Effector memory CD4-positive, alpha-beta T cell (primary cell): ENCODE results near the gene PTPRF.
"Not testable (repeated sequence)": the region's sequence is repeated elsewhere in the genome, so short reads cannot be mapped to it uniquely, and the experiment has no call there.

Experiments used
- DNase-seq, 3 donors: peaks; one replicate each; pipeline ENCODE4 v3.0.0-alpha.2; 2020
- H3K27ac ChIP-seq: 2 replicates; pipeline ENCODE4 v1.7.0; 2013; ENCODE audit warnings: mild to moderate bottlenecking, low read length, moderate library complexity; ENCODE audit not compliant: insufficient read depth, poor library complexity, severe bottlenecking
- H3K27me3 ChIP-seq: replicated peaks from 2 replicates; pipeline ENCODE4 v1.7.0; 2013; ENCODE audit warnings: mild to moderate bottlenecking, low read length; ENCODE audit not compliant: insufficient read depth, control insufficient read depth, poor library complexity, severe bottlenecking
- H3K36me3 ChIP-seq: 2 replicates; pipeline ENCODE4 v1.7.0; 2013; ENCODE audit warnings: mild to moderate bottlenecking, low read length, moderate library complexity; ENCODE audit not compliant: control insufficient read depth, insufficient read depth
- H3K4me1 ChIP-seq: 2 replicates; pipeline ENCODE4 v1.7.0; 2013; ENCODE audit warnings: low read length, mild to moderate bottlenecking; ENCODE audit not compliant: control insufficient read depth, insufficient read depth, poor library complexity, severe bottlenecking
- H3K4me3 ChIP-seq: 2 replicates; pipeline ENCODE4 v1.7.0; 2013; ENCODE audit warnings: low read length, low read depth, mild to moderate bottlenecking; ENCODE audit not compliant: insufficient read depth, poor library complexity, severe bottlenecking
- H3K9me3 ChIP-seq: 2 replicates; pipeline ENCODE4 v1.7.0; 2013; ENCODE audit warnings: mild to moderate bottlenecking, low read length, moderate library complexity; ENCODE audit not compliant: control insufficient read depth

PTPRF gene

GRCh38 chr1:43542527-43543458 is 12.1 kb downstream of the PTPRF start:
- Histone ChIP-seq H3K27ac (no peak overlapping the region), H3K4me1 (no peaks in the 10 kb centered on the region), H3K27me3 (no peaks in the 10 kb centered on the region), H3K36me3 (no peaks in the 10 kb centered on the region), H3K4me3 (no peak overlapping the region), H3K9me3 (no peaks in the 10 kb centered on the region)
- DNase-seq: no peak

GRCh38 chr1:43543567-43543966 is 12.9 kb downstream of the PTPRF start:
- Histone ChIP-seq H3K27me3 (no peaks in the 10 kb centered on the region), H3K27ac (no peak overlapping the region), H3K4me1 (no peaks in the 10 kb centered on the region), H3K9me3 (no peaks in the 10 kb centered on the region), H3K36me3 (no peaks in the 10 kb centered on the region), H3K4me3 (no peak overlapping the region)
- no peak for DNase-seq

- Histone ChIP-seq H3K27me3 (no peaks in the 10 kb centered on the region), H3K4me1 (no peaks in the 10 kb centered on the region), H3K9me3 (no peaks in the 10 kb centered on the region), H3K36me3 (no peaks in the 10 kb centered on the region), H3K4me3 (no peak overlapping the region), H3K27ac (no peak overlapping the region)
- no peak for DNase-seq
Measured at GRCh38 chr1:43545339-43545694, 14.6 kb downstream of the PTPRF start.

- no peaks in the 10 kb centered on the region for H3K27me3 ChIP-seq
- H3K4me1 ChIP-seq: no peaks in the 10 kb centered on the region
- no peaks in the 10 kb centered on the region for H3K36me3 ChIP-seq
- no peak overlapping the region for H3K4me3 ChIP-seq
- H3K9me3 ChIP-seq: no peaks in the 10 kb centered on the region
- no peak overlapping the region for H3K27ac ChIP-seq
- no peak for DNase-seq
Measured at GRCh38 chr1:43545695-43546387, 15.2 kb downstream of the PTPRF start.

- no peaks in the 10 kb centered on the region for H3K36me3 ChIP-seq
- H3K4me3 ChIP-seq: no peak overlapping the region
- DNase-seq: no peak
- H3K4me1 ChIP-seq: no peaks in the 10 kb centered on the region
- no peaks in the 10 kb centered on the region for H3K27me3 ChIP-seq
- H3K27ac ChIP-seq: no peak overlapping the region
- H3K9me3 ChIP-seq: no peaks in the 10 kb centered on the region
Measured at GRCh38 chr1:43546388-43547100, 15.9 kb downstream of the PTPRF start.

GRCh38 chr1:43547538-43548072 is 16.9 kb downstream of the PTPRF start:
- no peaks in the 10 kb centered on the region for H3K4me1 ChIP-seq
- no peaks in the 10 kb centered on the region for H3K27me3 ChIP-seq
- H3K4me3 ChIP-seq: no peak overlapping the region
- no peak for DNase-seq
- H3K9me3 ChIP-seq: no peaks in the 10 kb centered on the region
- no peak overlapping the region for H3K27ac ChIP-seq
- H3K36me3 ChIP-seq: no peaks in the 10 kb centered on the region

GRCh38 chr1:43548285-43549271 is 17.9 kb downstream of the PTPRF start:
- no peak for DNase-seq
- no peaks in the 10 kb centered on the region for H3K4me1 ChIP-seq
- no peaks in the 10 kb centered on the region for H3K36me3 ChIP-seq
- no peaks in the 10 kb centered on the region for H3K27me3 ChIP-seq
- H3K9me3 ChIP-seq: no peaks in the 10 kb centered on the region
- H3K4me3 ChIP-seq: no peak overlapping the region
- no peak overlapping the region for H3K27ac ChIP-seq

- H3K9me3 ChIP-seq, H3K27ac ChIP-seq, DNase-seq, H3K27me3 ChIP-seq, H3K4me3 ChIP-seq, H3K4me1 ChIP-seq, H3K36me3 ChIP-seq: not testable (repeated sequence)
Measured at GRCh38 chr1:43549394-43549793, 18.7 kb downstream of the PTPRF start.

- Histone ChIP-seq H3K27ac (no peak overlapping the region), H3K4me3 (no peak overlapping the region), H3K27me3 (no peaks in the 10 kb centered on the region), H3K9me3 (no peaks in the 10 kb centered on the region), H3K4me1 (no peaks in the 10 kb centered on the region), H3K36me3 (no peaks in the 10 kb centered on the region)
- DNase-seq: no peak
Measured at GRCh38 chr1:43549921-43550597, 19.4 kb downstream of the PTPRF start.
